Cardiac muscle cell (in vitro differentiated cells and primary cell): ENCODE results near the gene ADM. TPM values are rescaled to one million over a fixed set of nuclear protein-coding genes. Genes with fewer than 3 reads are reported as not detected.

Experiments used
- DNase-seq, 2 donors: peaks; one replicate each; pipeline versions ENCODE4 v3.0.0 to v3.0.0-alpha.2; 2010 to 2017; ENCODE audit warnings: low read depth in 1 of 2, low spot score in 1 of 2
- H3K27ac ChIP-seq: fragments of 200-600 bp; sonication (generic); 2 replicates; pipeline ENCODE4 v1.5.1; 2016
- H3K27me3 ChIP-seq: fragments of 200-600 bp; sonication (generic); 2 replicates; pipeline ENCODE4 v1.6.0; 2016; ENCODE audit warnings: control low read depth
- H3K36me3 ChIP-seq: fragments of 200-600 bp; sonication (generic); 2 replicates; pipeline ENCODE4 v1.5.1; 2016; ENCODE audit warnings: control low read depth
- H3K4me1 ChIP-seq: fragments of 200-600 bp; sonication (generic); 2 replicates; pipeline ENCODE4 v1.8.1; 2017; ENCODE audit warnings: low read depth, mild to moderate bottlenecking, mixed run types
- H3K4me3 ChIP-seq: fragments of 200-600 bp; sonication (generic); 2 replicates; pipeline ENCODE4 v1.5.1; 2016; ENCODE audit warnings: mild to moderate bottlenecking
- H3K9me3 ChIP-seq: fragments of 200-600 bp; sonication (generic); 2 replicates; pipeline ENCODE4 v1.5.1; 2017; ENCODE audit warnings: low read depth, mild to moderate bottlenecking, control low read depth
- polyA plus RNA-seq: library from polyadenylated mRNA; unstranded; fragments of >200 nt; fragmentation: Nextera tagmentation; extraction: Ambion mirVana; gene quantifications from 2 replicates; pipeline ENCODE4 v1.2.1, GENCODE V29; 2016
- total RNA-seq: library from RNA; depleted of rRNA; stranded (reverse); fragments of >200 nt; gene quantifications from 2 replicates; pipeline ENCODE4 v1.2.3, GENCODE V29; 2016
- TF ChIP-seq, protein P1 (sequence below): IDR thresholded peaks from 2 replicates; pipeline ENCODE4 v1.5.1; 2012; ENCODE audit warnings: low read depth, mild to moderate bottlenecking, low read length

The ADM gene
- total and polyA plus RNA-seq, 2 experiments from 2014 or later: 79.6 to 93.1 TPM

DNA sequence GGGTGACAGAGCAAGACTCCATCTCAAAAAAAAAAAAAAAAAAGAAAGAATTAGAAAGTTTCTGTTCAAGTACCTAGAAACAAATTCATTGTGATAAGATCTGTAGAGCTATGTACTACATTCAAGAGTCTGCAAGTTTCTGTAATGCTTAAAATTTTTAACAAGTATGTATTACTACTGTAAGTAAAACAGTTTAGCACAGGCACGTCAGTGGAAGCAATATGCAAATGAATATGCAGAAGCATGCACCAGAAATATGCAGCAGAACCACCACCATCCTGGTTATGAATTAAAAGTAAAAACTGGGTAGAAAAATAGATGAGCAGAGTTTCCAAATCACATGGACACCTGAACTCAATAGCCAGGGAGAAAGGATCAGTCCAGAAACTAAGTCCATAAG is 30.1 kb upstream of the ADM start:
- no peaks in the 10 kb centered on the region for H3K27me3 ChIP-seq
- TF ChIP-seq, protein P1, sequence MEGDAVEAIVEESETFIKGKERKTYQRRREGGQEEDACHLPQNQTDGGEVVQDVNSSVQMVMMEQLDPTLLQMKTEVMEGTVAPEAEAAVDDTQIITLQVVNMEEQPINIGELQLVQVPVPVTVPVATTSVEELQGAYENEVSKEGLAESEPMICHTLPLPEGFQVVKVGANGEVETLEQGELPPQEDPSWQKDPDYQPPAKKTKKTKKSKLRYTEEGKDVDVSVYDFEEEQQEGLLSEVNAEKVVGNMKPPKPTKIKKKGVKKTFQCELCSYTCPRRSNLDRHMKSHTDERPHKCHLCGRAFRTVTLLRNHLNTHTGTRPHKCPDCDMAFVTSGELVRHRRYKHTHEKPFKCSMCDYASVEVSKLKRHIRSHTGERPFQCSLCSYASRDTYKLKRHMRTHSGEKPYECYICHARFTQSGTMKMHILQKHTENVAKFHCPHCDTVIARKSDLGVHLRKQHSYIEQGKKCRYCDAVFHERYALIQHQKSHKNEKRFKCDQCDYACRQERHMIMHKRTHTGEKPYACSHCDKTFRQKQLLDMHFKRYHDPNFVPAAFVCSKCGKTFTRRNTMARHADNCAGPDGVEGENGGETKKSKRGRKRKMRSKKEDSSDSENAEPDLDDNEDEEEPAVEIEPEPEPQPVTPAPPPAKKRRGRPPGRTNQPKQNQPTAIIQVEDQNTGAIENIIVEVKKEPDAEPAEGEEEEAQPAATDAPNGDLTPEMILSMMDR: no peak
- H3K36me3 ChIP-seq: no peaks in the 10 kb centered on the region
- H3K4me1 ChIP-seq: peaks cover 3% of the 10 kb centered on the region
- no peak overlapping the region for H3K27ac ChIP-seq
- H3K4me3 ChIP-seq: no peak overlapping the region
- no peak for DNase-seq
- no peaks in the 10 kb centered on the region for H3K9me3 ChIP-seq

DNA sequence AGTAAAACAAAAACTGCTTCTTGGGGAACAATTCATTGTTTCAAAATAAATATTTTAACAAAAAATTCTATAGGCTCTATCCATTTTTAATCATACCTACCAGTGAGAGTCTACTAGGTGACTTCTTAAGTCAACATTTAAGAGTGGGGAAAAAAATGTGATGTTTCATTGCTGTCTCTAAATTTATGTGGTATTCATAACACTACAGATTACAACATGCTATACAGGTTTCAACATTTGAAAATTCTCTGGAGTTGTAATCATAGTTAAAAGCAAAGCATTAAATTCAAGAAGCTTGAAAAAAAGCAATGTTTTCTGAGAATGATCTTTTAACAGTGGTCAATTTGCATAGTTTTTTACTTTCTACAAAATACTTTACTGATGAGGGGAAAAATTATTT is 29.2 kb upstream of the ADM start:
- Histone ChIP-seq H3K27ac (no peak overlapping the region), H3K4me1 (peaks cover 3% of the 10 kb centered on the region), H3K9me3 (no peaks in the 10 kb centered on the region)

DNA sequence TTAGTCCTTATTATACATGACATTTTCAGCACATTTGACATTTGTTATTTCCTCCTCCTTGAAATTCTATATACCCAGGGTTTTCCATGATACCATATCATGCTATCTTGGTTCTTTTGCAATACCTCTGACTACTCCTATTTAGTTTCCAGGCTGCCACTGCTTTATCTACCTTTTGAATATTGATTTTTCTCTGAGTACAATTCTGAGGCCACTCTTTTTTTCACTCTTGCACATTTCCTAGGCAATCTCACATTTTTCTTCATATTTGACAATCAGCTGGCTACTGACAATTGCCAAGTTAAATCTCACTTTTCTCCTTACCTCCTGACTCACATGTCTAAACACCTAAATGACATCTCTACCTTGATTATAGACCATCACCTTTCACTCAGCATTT is 22.8 kb upstream of the ADM start:
- H3K4me1 ChIP-seq: peaks cover 2% of the 10 kb centered on the region
- H3K36me3 ChIP-seq: no peaks in the 10 kb centered on the region
- H3K27me3 ChIP-seq: no peaks in the 10 kb centered on the region
- no peak overlapping the region for H3K4me3 ChIP-seq
- H3K9me3 ChIP-seq: no peaks in the 10 kb centered on the region
- TF ChIP-seq, protein P1: no peak
- H3K27ac ChIP-seq: no peak overlapping the region
- DNase-seq: no peak

More for the DNA sequence above, 29.2 kb upstream of the ADM start:
- TF ChIP-seq, protein P1: no peak
- Histone ChIP-seq H3K4me3 (no peak overlapping the region), H3K27me3 (no peaks in the 10 kb centered on the region), H3K36me3 (no peaks in the 10 kb centered on the region)
- DNase-seq: no peak

DNA sequence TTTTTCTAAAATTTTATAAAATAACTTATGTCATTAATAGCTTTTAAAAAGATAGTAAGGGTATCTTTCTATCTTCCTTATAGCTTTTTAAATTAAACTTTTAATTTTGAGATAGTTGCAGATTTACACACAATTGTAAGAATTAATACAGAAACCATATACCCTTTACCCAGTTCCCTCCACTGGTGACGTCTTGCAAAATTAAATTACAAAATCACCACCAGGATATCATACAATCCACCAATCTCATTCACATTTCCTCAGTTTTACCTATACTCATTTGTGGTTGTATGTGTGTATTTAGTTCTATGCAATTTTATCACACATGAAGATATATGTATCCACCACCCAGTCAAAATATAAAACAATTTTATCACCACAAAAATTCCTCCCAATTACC is 20.9 kb upstream of the ADM start:
- H3K27me3 ChIP-seq: no peaks in the 10 kb centered on the region
- TF ChIP-seq, protein P1: no peak

DNA sequence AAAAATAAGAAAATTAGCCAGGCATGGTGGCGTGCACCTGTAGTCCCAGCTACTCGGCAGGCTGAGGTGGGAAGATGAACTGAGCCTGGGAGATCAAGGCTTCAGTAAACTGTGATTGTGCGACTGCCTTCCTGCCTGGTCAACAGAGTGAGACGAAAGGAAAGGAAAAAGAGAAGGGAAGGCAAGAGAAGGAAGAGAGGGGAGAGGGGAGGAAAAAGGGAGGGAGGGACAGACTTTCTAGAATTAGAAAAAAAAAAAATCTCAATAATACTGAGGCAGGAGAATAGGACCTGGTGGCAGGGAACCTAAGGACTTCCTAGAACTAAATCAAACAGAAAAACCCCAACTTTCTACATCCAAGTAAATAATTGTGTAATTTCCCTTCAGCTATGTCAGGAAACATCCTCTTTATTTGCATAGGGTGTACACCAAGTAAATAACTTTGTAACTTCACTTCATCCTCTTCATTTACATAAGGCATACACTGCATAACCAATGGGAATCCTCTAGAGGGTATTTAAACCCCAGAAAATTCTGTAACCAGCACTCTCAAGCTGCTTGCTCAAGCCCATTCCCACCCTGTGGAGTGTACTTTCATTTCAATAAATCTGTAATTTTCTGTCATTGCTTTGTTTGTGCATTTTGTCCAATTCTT is 19.6 kb upstream of the ADM start:
- no peak for DNase-seq
- Histone ChIP-seq H3K27me3 (no peaks in the 10 kb centered on the region), H3K9me3 (no peaks in the 10 kb centered on the region), H3K4me1 (peaks cover 4% of the 10 kb centered on the region), H3K4me3 (no peak overlapping the region), H3K36me3 (no peaks in the 10 kb centered on the region), H3K27ac (no peak overlapping the region)
- TF ChIP-seq, protein P1: no peak

More for the DNA sequence above, 20.9 kb upstream of the ADM start:
- Histone ChIP-seq H3K9me3 (no peaks in the 10 kb centered on the region), H3K4me3 (no peak overlapping the region), H3K4me1 (peaks cover 4% of the 10 kb centered on the region), H3K27ac (no peak overlapping the region), H3K36me3 (no peaks in the 10 kb centered on the region)
- no peak for DNase-seq

DNA sequence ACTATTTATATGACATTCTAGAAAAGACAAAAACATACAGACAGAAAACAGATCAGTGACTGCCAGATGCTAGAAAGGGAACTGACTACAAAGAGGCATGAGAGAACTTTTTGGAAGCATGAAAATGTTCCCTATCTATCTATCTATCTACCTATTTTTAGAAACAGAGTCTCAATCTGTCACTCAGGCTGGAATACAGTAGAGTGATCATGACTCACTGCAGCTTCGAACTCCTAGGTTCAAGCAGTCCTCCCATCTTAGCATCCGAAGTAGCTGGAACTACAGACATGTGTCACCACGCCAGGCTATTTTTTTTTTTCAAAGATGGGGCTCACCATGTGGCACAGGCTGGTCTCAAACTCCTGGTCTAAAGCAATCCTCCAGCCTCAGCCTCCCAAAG is 17.7 kb upstream of the ADM start:
- H3K4me3 ChIP-seq: no peak overlapping the region
- TF ChIP-seq, protein P1: no peak
- DNase-seq: no peak
- no peaks in the 10 kb centered on the region for H3K36me3 ChIP-seq
- peaks cover 4% of the 10 kb centered on the region for H3K4me1 ChIP-seq
- no peak overlapping the region for H3K27ac ChIP-seq
- no peaks in the 10 kb centered on the region for H3K27me3 ChIP-seq
- no peaks in the 10 kb centered on the region for H3K9me3 ChIP-seq
